ENCODE data around the gene PUDP.
"Not testable (repeated sequence)": the region's sequence is repeated elsewhere in the genome, so short reads cannot be mapped to it uniquely, and the experiment has no call there.

The PUDP gene

DNA sequence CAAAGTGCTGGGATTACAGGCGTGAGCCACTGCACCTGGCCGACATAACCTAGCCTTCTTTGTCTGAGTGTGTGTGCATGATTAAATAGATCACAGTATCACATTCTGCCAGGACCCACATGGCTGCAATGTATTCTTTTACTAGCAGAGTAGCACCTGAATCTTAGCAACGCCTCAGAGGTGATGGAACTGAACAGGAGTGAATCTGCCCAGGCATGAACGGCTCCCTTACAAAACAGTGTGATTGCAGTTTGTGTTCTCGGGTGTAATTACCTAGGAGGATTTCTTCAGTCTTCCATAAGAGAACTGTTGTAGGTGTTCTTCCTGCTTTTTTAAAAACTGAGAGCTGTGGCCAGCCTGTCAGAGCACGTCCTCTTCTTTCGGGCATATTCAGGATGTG is 123.1 kb downstream of the PUDP start:
- no peak for FAIRE-seq

- not testable (repeated sequence) for FAIRE-seq
These were observed 125.0 kb downstream of the PUDP start for GRCh38 chrX:7022996-7023395.

GRCh38 chrX:7021991-7022390 is 126.0 kb downstream of the PUDP start:
- FAIRE-seq: no peak

DNA sequence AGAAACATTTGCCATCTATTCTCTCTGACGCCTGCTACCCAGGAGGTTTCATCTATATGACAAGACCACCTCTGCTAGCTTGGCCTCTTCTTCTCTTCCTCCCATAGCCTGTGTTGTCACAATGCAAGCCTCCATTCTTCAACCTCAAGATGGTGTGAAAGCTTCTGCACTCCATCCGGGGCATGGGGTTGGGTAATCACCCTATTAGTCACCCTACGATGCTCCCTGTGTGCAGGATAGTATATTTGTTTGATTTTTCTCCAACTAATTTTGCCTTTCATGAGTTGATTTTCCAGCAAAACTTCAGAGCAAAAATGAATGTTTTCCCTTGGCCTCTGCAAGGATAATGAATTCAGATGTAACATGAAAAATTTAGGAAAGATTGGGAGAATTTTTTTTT is 128.4 kb downstream of the PUDP start:
- FAIRE-seq: no peak

- FAIRE-seq: not testable (repeated sequence)
These were observed 135.6 kb downstream of the PUDP start for GRCh38 chrX:7012262-7012834.

DNA sequence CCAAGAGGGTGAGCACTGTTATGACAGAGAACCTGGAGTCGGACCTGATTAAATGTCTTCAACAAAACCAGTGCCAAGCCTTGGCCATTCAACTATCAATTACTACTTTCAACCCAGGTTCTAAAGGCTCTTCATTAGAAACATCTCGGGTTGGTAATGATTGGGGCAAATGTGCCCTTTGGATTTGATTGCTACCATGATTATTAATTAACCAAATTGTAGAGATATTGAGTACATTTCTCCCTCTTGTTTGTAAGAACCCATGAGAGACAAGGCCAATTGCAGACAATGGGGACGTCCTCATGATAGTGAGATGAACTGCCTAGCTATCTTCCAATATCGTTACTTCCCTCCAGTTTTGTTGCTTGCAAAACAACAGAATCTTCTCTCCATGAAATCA is 137.1 kb downstream of the PUDP start:
- not testable (repeated sequence) for FAIRE-seq

DNA sequence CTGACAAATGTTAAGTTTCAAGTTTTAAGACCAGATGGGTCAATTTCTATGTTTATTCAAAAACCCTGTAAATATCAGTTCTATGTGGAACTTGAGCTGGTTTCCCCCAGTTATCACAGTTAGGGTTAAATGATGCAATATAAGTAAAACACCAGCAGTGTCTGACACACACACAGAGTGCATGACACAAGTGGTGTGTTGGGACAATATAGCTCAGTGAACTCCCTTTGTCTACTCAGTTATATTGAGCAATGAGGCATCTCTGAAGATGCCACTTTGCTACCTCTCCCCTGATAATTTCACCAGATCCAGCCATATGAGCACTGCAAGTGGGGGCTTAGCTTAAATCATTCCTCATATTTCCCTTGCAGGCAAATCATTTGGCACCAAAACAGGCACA is 140.6 kb downstream of the PUDP start:
- not testable (repeated sequence) for FAIRE-seq

All from G401.6 (cell line).